Parathyroid adenoma (tissue), 2 donors: Measurements from ENCODE around the gene BRD4.

Source experiments
- H2AFZ ChIP-seq: fragments of 300-600 bp; sonication (generic); one replicate; pipeline ENCODE4 v1.7.0; 2017; ENCODE audit warnings: antibody characterized with exemption, mild to moderate bottlenecking
- H3K27ac ChIP-seq: fragments of 300-600 bp; sonication (generic); one replicate; pipeline ENCODE4 v1.7.0; 2017
- H3K27me3 ChIP-seq: fragments of 300-600 bp; sonication (generic); one replicate; pipeline ENCODE4 v1.7.0; 2017; ENCODE audit warnings: low read length; ENCODE audit not compliant: control insufficient read depth, insufficient read depth
- H3K36me3 ChIP-seq: fragments of 300-600 bp; sonication (generic); one replicate; pipeline ENCODE4 v1.7.0; 2017; ENCODE audit warnings: low read length; ENCODE audit not compliant: control insufficient read depth, insufficient read depth
- H3K4me1 ChIP-seq: fragments of 300-600 bp; sonication (generic); one replicate; pipeline ENCODE4 v1.7.0; 2017; ENCODE audit warnings: control low read depth
- H3K4me2 ChIP-seq: fragments of 300-600 bp; sonication (generic); one replicate; pipeline ENCODE4 v1.7.0; 2017; ENCODE audit warnings: low read length
- H3K4me3 ChIP-seq: fragments of 300-600 bp; sonication (generic); one replicate; pipeline ENCODE4 v1.7.0; 2017; ENCODE audit warnings: low read depth, low read length
- H3K79me2 ChIP-seq: fragments of 300-600 bp; sonication (generic); one replicate; pipeline ENCODE4 v1.7.0; 2017; ENCODE audit warnings: control low read depth
- H3K9ac ChIP-seq: fragments of 300-600 bp; sonication (generic); one replicate; pipeline ENCODE4 v1.7.0; 2017; ENCODE audit warnings: mild to moderate bottlenecking
- H3K9me3 ChIP-seq: fragments of 300-600 bp; sonication (generic); one replicate; pipeline ENCODE4 v1.7.0; 2017; ENCODE audit warnings: low read length; ENCODE audit not compliant: control insufficient read depth
- TF ChIP-seq, protein P1 (sequence below): fragments of 300-600 bp; sonication (generic); IDR thresholded peaks from one replicate; pipeline ENCODE4 v1.7.0; 2017; ENCODE audit warnings: antibody characterized with exemption, mild to moderate bottlenecking
- donor health status: primary hyperparathyroidism.

Gene BRD4

DNA sequence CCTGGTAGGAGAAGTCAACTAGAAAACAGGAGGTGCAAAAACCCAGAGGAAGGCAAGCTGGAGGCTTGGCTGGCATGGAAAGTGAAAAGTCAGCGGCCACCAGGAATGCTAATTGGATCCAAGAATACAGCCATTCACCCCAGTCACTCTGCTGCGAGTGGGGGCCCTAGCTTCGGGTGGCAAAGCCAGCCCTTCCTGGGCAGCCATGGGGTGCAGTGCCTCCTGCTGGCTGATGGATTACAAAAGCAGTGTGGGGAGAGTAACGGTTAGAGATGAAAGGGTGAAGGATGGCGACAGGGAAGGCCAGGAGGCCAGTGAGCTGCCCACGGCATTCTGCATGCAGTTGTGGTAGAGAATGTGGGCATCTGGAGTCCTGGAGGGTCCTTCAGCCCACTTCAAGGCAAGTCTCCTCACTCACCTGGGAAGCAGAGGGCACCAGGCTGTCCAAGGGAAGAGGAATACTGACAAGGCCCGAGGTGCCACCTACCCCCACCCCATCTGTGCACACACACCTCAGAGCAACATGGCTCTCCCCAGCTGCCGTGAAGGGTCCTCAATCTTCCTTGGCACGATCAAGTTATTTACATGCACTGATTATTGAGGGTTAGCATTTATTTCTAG is 79.8 kb downstream of the BRD4 start:
- Histone ChIP-seq H3K4me2 (no peak overlapping the region), H3K4me3 (no peak overlapping the region), H2AFZ (no peak overlapping the region), H3K79me2 (peaks cover 56% of the 10 kb centered on the region), H3K4me1 (peaks cover 44% of the 10 kb centered on the region), H3K9me3 (no peaks in the 10 kb centered on the region), H3K36me3 (no peaks in the 10 kb centered on the region), H3K27me3 (no peaks in the 10 kb centered on the region), H3K27ac (peak overlapping the region; percentile 65), H3K9ac (no peak overlapping the region)
- TF ChIP-seq, protein P1, sequence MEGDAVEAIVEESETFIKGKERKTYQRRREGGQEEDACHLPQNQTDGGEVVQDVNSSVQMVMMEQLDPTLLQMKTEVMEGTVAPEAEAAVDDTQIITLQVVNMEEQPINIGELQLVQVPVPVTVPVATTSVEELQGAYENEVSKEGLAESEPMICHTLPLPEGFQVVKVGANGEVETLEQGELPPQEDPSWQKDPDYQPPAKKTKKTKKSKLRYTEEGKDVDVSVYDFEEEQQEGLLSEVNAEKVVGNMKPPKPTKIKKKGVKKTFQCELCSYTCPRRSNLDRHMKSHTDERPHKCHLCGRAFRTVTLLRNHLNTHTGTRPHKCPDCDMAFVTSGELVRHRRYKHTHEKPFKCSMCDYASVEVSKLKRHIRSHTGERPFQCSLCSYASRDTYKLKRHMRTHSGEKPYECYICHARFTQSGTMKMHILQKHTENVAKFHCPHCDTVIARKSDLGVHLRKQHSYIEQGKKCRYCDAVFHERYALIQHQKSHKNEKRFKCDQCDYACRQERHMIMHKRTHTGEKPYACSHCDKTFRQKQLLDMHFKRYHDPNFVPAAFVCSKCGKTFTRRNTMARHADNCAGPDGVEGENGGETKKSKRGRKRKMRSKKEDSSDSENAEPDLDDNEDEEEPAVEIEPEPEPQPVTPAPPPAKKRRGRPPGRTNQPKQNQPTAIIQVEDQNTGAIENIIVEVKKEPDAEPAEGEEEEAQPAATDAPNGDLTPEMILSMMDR, result peak; percentile 42

DNA sequence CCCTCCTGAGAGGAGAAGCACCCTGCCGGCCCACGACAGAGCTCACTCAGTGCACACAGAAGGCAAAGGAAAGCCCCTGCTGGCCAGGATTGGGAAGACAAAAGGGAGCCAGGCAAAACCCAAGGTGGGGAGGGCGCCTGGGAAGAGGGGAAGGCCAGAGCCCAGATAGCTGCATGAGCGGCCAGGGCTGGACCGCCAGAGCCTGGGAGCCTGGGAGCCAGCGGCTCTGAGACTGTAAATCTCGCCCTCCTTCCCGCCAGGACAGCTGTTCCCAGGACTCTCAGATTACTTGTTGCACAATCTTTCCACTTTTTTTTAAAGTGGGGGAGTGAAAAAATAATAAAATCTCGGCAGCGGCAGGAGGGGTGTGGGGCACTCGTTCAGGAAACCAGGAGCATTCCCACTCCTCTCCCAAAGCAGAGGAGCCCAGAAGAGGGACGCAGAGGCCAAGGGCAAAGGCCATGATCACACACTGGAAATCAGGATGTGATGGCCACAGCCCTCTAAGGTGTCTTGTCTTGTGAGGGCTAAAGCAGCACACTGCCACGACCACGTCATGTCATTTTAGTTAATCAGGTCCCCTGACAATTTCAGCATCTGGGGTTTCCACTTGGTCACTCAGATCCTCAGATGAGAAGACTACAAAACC is 80.5 kb downstream of the BRD4 start:
- peaks cover 47% of the 10 kb centered on the region for H3K4me1 ChIP-seq
- H3K27ac ChIP-seq, result peak overlapping the region; percentile 65
- no peak overlapping the region for H2AFZ ChIP-seq
- no peaks in the 10 kb centered on the region for H3K36me3 ChIP-seq
- H3K9me3 ChIP-seq, result no peaks in the 10 kb centered on the region
- no peak overlapping the region for H3K4me3 ChIP-seq
- no peaks in the 10 kb centered on the region for H3K27me3 ChIP-seq
- TF ChIP-seq, protein P1, result peak; percentile 43
- peak overlapping the region; percentile 26 for H3K4me2 ChIP-seq
- H3K9ac ChIP-seq, result no peak overlapping the region
- peaks cover 54% of the 10 kb centered on the region for H3K79me2 ChIP-seq

DNA sequence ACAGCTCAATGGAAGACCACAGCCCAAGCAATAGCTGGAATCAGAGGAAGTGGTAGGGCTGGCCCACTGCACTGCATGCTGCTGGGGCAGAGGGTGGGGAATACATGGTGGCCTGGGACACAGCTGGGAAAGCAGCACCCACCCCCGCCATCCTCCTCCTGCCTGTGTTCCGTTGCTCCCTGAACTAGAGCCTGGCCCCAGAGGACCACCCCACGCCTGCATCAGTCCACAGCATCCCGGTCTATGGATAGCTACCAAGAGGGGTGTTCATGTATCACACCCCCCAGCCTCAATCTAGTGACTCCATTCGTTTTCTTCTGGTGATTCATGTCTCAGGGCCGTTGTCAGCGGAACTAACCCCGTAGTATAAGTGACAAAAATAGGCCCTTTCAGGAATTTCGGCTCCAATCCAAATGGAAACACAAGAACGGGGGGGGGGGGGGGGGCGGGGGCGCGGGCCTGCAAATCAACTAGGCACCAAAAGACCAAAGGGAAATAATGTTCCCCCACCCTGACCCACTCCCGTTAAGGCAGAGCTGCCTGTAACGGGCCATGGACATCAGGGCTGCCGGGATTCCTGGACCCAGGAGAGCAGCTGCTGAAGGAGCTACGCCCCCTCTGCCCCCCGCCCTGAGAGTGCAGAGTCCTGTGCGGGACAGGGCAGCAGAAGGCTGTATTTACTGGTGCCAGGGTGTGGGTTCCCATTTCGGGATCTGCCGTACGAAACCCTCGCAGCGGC is 81.2 kb downstream of the BRD4 start:
- Histone ChIP-seq H2AFZ (no peak overlapping the region), H3K9me3 (no peaks in the 10 kb centered on the region), H3K27me3 (no peaks in the 10 kb centered on the region), H3K4me1 (peaks cover 52% of the 10 kb centered on the region), H3K27ac (peak overlapping the region; percentile 65), H3K79me2 (peaks cover 48% of the 10 kb centered on the region), H3K4me2 (peak overlapping the region; percentile 26), H3K9ac (no peak overlapping the region), H3K4me3 (no peak overlapping the region), H3K36me3 (no peaks in the 10 kb centered on the region)
- TF ChIP-seq, protein P1, result no peak

DNA sequence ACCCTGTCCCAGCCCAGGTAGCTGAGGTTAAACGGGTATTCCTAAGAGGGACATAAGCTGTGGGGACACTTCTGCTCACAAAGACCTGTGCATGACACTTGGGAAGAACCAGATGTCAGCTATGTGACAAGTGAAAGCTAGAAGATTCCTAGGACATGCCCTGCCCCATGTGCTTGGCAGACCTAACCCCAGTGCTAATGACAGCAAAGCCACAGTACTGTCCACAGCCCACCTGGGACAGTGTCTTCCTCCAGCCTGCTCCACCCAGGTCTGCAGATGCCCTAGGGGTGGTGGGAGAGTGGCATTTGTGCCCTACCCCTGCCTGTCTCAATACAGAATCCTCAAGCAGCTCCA is 81.7 kb downstream of the BRD4 start:
- Histone ChIP-seq H3K79me2 (peaks cover 43% of the 10 kb centered on the region), H3K9ac (no peak overlapping the region), H3K9me3 (no peaks in the 10 kb centered on the region), H3K4me3 (no peak overlapping the region), H3K4me1 (peaks cover 57% of the 10 kb centered on the region), H3K4me2 (no peak overlapping the region), H3K36me3 (no peaks in the 10 kb centered on the region), H3K27me3 (no peaks in the 10 kb centered on the region), H3K27ac (peak overlapping the region; percentile 53), H2AFZ (no peak overlapping the region)
- TF ChIP-seq, protein P1, result no peak
